Loucy (cell line): ENCODE results near the gene SETD3.

Experiments
- CTCF ChIP-seq: fragments of 200-600 bp; sonication (generic); conservative IDR thresholded peaks from 2 replicates; pipeline ENCODE4 v1.5.1; 2014; ENCODE audit warnings: mild to moderate bottlenecking, antibody characterized with exemption, low read length
- EZH2phosphoT487 ChIP-seq: fragments of 200-600 bp; IDR thresholded peaks from 2 replicates; pipeline ENCODE4 v1.6.1; 2018; ENCODE audit warnings: antibody characterized with exemption, mild to moderate bottlenecking, moderate library complexity, borderline replicate concordance

GRCh38 chr14:99514552-99515300 lies 34.1 kb upstream of the SETD3 start:
- TF ChIP-seq CTCF (no peak), EZH2phosphoT487 (no peak)
